Liver (tissue), 3 donors: Measurements from ENCODE around the gene NKX2-3.

Source experiments
- JUND ChIP-seq, 2 donors: IDR thresholded peaks; 2 replicates each; pipeline ENCODE4 v1.6.1; 2016; ENCODE audit warnings: antibody characterized with exemption in 2 of 2
- TF ChIP-seq, protein P1 (sequence below): fragments of 150-350 bp; IDR thresholded peaks from 2 replicates; pipeline ENCODE4 v1.5.1; 2017; ENCODE audit warnings: improper control_type of control experiment, low read depth, low read length; ENCODE audit not compliant: missing input control
- TF ChIP-seq, protein P2 (sequence below): IDR thresholded peaks from 2 replicates; pipeline ENCODE4 v1.6.1; 2016; ENCODE audit warnings: antibody characterized with exemption, mild to moderate bottlenecking
- donor health status: healthy.
- donor health status: healthy.

DNA sequence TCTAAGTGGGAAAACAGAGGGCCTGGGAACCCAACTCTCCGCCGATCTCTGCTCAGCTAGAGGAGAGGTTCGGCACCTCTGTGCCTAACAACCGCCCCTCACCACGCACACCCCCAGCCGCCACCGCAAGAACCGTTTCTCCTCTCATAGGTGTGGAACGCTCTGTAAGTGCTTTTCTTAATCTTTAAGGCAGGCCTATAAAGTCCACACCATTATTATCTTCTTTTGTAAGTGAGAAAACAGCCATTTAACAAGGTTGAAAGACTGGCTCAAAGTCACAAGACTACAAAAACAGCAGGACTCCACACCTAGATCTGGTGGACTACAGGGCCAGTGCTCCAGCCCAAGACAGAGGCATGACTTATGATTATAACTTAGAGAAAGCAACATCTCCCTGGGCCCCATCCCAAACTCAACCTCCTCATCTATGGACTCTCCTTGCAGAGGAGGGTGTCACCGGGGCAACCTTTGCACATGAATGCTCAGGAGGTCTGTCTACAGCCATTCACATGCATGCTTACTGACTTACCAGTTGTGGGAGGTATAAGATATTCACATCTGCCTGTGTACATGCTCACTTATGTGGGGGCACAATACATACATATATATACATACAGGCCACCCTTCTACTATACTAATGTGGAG, 7.9 kb upstream of the NKX2-3 start:
- no peak for TF ChIP-seq JUND (IDR thresholded peaks at IDR 0.05)
- TF ChIP-seq, protein P1, sequence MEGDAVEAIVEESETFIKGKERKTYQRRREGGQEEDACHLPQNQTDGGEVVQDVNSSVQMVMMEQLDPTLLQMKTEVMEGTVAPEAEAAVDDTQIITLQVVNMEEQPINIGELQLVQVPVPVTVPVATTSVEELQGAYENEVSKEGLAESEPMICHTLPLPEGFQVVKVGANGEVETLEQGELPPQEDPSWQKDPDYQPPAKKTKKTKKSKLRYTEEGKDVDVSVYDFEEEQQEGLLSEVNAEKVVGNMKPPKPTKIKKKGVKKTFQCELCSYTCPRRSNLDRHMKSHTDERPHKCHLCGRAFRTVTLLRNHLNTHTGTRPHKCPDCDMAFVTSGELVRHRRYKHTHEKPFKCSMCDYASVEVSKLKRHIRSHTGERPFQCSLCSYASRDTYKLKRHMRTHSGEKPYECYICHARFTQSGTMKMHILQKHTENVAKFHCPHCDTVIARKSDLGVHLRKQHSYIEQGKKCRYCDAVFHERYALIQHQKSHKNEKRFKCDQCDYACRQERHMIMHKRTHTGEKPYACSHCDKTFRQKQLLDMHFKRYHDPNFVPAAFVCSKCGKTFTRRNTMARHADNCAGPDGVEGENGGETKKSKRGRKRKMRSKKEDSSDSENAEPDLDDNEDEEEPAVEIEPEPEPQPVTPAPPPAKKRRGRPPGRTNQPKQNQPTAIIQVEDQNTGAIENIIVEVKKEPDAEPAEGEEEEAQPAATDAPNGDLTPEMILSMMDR: no peak
- TF ChIP-seq, protein P2, sequence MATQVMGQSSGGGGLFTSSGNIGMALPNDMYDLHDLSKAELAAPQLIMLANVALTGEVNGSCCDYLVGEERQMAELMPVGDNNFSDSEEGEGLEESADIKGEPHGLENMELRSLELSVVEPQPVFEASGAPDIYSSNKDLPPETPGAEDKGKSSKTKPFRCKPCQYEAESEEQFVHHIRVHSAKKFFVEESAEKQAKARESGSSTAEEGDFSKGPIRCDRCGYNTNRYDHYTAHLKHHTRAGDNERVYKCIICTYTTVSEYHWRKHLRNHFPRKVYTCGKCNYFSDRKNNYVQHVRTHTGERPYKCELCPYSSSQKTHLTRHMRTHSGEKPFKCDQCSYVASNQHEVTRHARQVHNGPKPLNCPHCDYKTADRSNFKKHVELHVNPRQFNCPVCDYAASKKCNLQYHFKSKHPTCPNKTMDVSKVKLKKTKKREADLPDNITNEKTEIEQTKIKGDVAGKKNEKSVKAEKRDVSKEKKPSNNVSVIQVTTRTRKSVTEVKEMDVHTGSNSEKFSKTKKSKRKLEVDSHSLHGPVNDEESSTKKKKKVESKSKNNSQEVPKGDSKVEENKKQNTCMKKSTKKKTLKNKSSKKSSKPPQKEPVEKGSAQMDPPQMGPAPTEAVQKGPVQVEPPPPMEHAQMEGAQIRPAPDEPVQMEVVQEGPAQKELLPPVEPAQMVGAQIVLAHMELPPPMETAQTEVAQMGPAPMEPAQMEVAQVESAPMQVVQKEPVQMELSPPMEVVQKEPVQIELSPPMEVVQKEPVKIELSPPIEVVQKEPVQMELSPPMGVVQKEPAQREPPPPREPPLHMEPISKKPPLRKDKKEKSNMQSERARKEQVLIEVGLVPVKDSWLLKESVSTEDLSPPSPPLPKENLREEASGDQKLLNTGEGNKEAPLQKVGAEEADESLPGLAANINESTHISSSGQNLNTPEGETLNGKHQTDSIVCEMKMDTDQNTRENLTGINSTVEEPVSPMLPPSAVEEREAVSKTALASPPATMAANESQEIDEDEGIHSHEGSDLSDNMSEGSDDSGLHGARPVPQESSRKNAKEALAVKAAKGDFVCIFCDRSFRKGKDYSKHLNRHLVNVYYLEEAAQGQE: no peak
